Activated B cell treated with CpG ODN at 0.5 μM for 24 hours (primary cell): ENCODE results near the gene CYP1A2. TPM values are rescaled to one million over a fixed set of nuclear protein-coding genes. Genes with fewer than 3 reads are reported as not detected.

Experiments used
- ATAC-seq: fragments of 200-7000 bp; cut with Tn5 transposase; one replicate; pipeline ENCODE4 v1.10.0; 2021; ENCODE audit warnings: low read depth, mild to moderate bottlenecking, moderate library complexity
- CTCF ChIA-PET: fragments of 350-600 bp; sonication (Branson Sonifier 250); formaldehyde crosslinking; loops from one replicate; lab custom pipeline; 2021; ENCODE audit warnings: antibody characterized with exemption; lab: Charles Lee
- POLR2A ChIA-PET: fragments of 350-600 bp; sonication (Branson Sonifier 250); formaldehyde crosslinking; loops from one replicate; lab custom pipeline; 2021; ENCODE audit warnings: antibody characterized with exemption; lab: Charles Lee
- DNase-seq: peaks from one replicate; pipeline ENCODE4 v3.0.0; 2022
- H3K27ac Mint-ChIP-seq: one replicate; pipeline ENCODE4 v1.8.0; 2020; ENCODE audit warnings: mixed read lengths
- H3K27me3 Mint-ChIP-seq: one replicate; pipeline ENCODE4 v1.8.0; 2021; ENCODE audit warnings: mixed read lengths
- H3K36me3 Mint-ChIP-seq: one replicate; pipeline ENCODE4 v1.8.0; 2021; ENCODE audit warnings: low read depth, mixed read lengths
- H3K4me1 Mint-ChIP-seq: one replicate; pipeline ENCODE4 v1.8.0; 2021; ENCODE audit warnings: mixed read lengths
- H3K4me3 Mint-ChIP-seq: one replicate; pipeline ENCODE4 v1.8.0; 2020; ENCODE audit warnings: mild to moderate bottlenecking, mixed read lengths
- H3K9me3 Mint-ChIP-seq: one replicate; pipeline ENCODE4 v1.8.0; 2020; ENCODE audit warnings: mixed read lengths
- CTCF ChIP-seq: fragments of 200-600 bp; IDR thresholded peaks from one replicate; pipeline ENCODE4 v1.8.0; 2022; ENCODE audit warnings: antibody characterized with exemption, mild to moderate bottlenecking
- intact Hi-C: fragments of 100-400 bp; cut with micrococcal nuclease; formaldehyde crosslinking; loops from one replicate; pipeline ENCODE4 v1.15.1; 2024
- total RNA-seq: library from RNA; stranded (reverse); gene quantifications from 2 replicates; pipeline ENCODE4 v1.2.3, GENCODE V29; 2022

Gene CYP1A2
- total RNA-seq, 1 donor from 2014 or later = 0.16 TPM

- H3K36me3 Mint-ChIP-seq = peaks cover 20% of the 10 kb centered on the region
- H3K27me3 Mint-ChIP-seq = no peaks in the 10 kb centered on the region
- peak overlapping the region; percentile 96 for H3K27ac Mint-ChIP-seq
- no peak for ATAC-seq
- CTCF ChIA-PET = interaction anchor here (1.6 to 18.7 kb wide), 3 partner anchors 7 to 145 kb away, joined by 4 to 1146 read pairs (median 132); no protein-coding TSS in a partner anchor
- no peak for DNase-seq
- H3K9me3 Mint-ChIP-seq = no peaks in the 10 kb centered on the region
- TF ChIP-seq CTCF = no peak
- intact Hi-C loops = loop anchor here (5.0 kb wide), 1 partner anchor 229 kb away; no protein-coding TSS in a partner anchor
- POLR2A ChIA-PET = interaction anchor here (0.7 to 32.5 kb wide), 8 partner anchors 1 to 265 kb away, joined by 3 to 2569 read pairs (median 6); partner anchors contain the start of genes CLK3, CSK, SCAMP2 and ULK3
- H3K4me3 Mint-ChIP-seq = peak overlapping the region; percentile 82
- H3K4me1 Mint-ChIP-seq = peaks cover 83% of the 10 kb centered on the region
Observed at GRCh38 chr15:74778599-74778970, 29.9 kb downstream of the CYP1A2 start.

DNA sequence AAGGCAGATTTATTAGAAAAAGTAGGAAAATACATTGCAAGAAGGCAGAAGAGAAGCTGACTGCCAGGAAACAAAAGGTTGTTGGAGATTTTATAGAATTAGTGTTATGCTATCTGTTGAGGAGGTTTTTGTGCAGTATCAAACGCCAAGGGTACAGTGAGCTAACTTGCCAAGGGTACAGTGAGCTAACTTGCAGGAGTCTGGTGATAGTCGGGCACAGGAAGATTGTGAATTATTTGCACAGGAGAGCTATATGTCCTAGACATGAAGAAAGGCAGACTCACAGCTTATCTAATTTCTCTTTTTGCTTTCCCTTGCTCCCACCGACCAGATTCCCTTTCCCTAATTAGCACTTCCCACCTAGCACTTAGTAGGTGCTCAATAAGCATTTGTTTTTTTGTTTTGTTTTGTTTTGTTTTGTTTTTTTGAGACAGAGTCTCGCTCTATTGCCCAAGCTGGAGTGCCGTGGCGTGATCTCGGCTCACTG, 30.6 kb downstream of the CYP1A2 start:
- Mint-ChIP-seq H3K27me3 (no peaks in the 10 kb centered on the region), H3K4me1 (peaks cover 82% of the 10 kb centered on the region), H3K27ac (peak overlapping the region; percentile 96), H3K9me3 (no peaks in the 10 kb centered on the region), H3K4me3 (peak overlapping the region; percentile 93), H3K36me3 (peaks cover 22% of the 10 kb centered on the region)
- ATAC-seq (no peak), DNase-seq (no peak)
- POLR2A ChIA-PET = interaction anchor here (0.9 to 32.5 kb wide), 6 partner anchors 0 to 394 kb away, joined by 3 to 2569 read pairs (median 5); partner anchors contain the start of genes CLK3, CSK and ULK3
- TF ChIP-seq CTCF = no peak
- CTCF ChIA-PET = interaction anchor here (1.6 to 18.7 kb wide), 3 partner anchors 7 to 145 kb away, joined by 4 to 1146 read pairs (median 132); no protein-coding TSS in a partner anchor
- intact Hi-C loops = loop anchor here (5.0 kb wide), 1 partner anchor 228 kb away; no protein-coding TSS in a partner anchor

DNA sequence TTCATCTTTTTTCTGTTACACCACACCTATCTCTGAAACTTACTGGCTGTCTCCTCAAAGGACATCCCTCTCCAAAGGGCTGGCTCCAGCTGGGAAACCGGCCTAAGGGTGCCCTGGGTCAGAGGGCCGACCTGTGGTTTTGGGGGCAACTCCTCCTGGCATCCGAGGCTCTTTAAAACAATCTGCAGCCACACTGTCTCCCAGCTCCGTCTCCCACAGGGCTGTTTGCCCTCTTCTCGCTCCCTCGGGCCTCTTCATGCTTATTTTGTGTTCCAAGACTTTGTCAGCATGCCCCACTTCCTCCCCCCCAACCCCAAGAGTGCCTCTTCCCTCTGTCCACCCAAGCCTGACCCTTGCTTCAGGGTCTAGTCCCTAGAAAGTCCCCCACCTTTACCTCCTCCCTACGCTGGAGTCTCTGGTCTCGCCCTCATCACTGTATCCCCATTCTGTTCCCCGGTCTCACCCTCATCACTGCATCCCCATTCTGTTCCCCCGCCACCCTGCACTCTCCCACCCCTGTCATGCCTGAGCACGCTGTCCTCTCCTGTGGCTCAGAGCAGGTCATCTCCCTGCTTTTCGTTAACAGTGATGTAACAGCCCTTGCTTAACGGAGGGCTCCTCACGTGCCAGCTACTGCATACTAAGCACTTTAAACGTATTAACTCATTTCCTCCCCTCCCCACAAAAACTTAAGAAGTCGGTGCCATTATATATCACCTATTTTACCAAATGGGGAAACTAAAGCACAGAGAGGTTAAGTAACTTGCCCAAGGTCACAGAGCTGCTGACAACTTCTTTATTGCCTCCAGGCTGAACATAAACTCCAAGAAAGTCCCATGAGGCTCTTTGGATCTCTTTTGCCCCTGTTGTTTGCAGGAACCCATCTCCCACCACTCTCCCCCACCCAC, 32.1 kb downstream of the CYP1A2 start:
- Mint-ChIP-seq H3K9me3 (no peaks in the 10 kb centered on the region), H3K27me3 (no peaks in the 10 kb centered on the region), H3K4me3 (peak overlapping the region; percentile 93), H3K4me1 (peaks cover 81% of the 10 kb centered on the region), H3K36me3 (peaks cover 34% of the 10 kb centered on the region), H3K27ac (peak overlapping the region; percentile 96)
- POLR2A ChIA-PET = interaction anchor here (0.6 to 32.5 kb wide), 16 partner anchors 1 to 673 kb away, joined by 3 to 2569 read pairs (median 4); partner anchors contain the start of genes CLK3, CSK and ULK3
- intact Hi-C loops = loop anchor here (1.0 to 5.0 kb wide), 3 partner anchors 9 to 788 kb away; partner anchors contain the start of genes PML and STOML1
- CTCF ChIA-PET = interaction anchor here (1.0 to 18.7 kb wide), 3 partner anchors 9 to 121 kb away, joined by 3 to 1146 read pairs (median 132); no protein-coding TSS in a partner anchor
- peak; percentile 46 for DNase-seq
- peak; percentile 6 for ATAC-seq
- no peak for TF ChIP-seq CTCF

- Mint-ChIP-seq H3K4me1 (peaks cover 81% of the 10 kb centered on the region), H3K9me3 (no peaks in the 10 kb centered on the region), H3K27ac (peak within 1 kb of the TSS; percentile 99), H3K27me3 (no peaks in the 10 kb centered on the region), H3K36me3 (peaks cover 40% of the 10 kb centered on the region), H3K4me3 (peak within 1 kb of the TSS; percentile 94)
- peak; percentile 42 for ATAC-seq
- no peak for TF ChIP-seq CTCF
- CTCF ChIA-PET = interaction anchor here (1.0 to 18.7 kb wide), 4 partner anchors 10 to 120 kb away, joined by 3 to 1146 read pairs (median 68); no protein-coding TSS in a partner anchor
- DNase-seq = peak; percentile 90
- POLR2A ChIA-PET = interaction anchor here (0.6 to 32.5 kb wide), 12 partner anchors 2 to 397 kb away, joined by 3 to 2569 read pairs (median 4); partner anchors contain the start of genes CLK3, CSK, EDC3 and ULK3
- intact Hi-C loops = loop anchor here (1.0 to 5.0 kb wide), 3 partner anchors 10 to 789 kb away; partner anchors contain the start of genes PML and STOML1
Observed at GRCh38 chr15:74781431-74782258, 33.0 kb downstream of the CYP1A2 start, which contains the start of gene CSK. Gene CSK, plus strand, starts transcription at chr15:74782080. Its CDS starts 16,218 bp downstream, at chr15:74798298.
